MM.1S (cell line): ENCODE results near the gene COP1.

Experiments
- DNase-seq: peaks from one replicate; pipeline ENCODE4 v3.0.0-alpha.2; 2015
- H2AFZ ChIP-seq: fragments of 300-600 bp; sonication (generic); 2 replicates; pipeline ENCODE4 v1.6.0; 2016; ENCODE audit warnings: antibody characterized with exemption, low read length
- H3F3A ChIP-seq: fragments of 300-600 bp; sonication (generic); 2 replicates; pipeline ENCODE4 v1.6.1; 2016; ENCODE audit warnings: mild to moderate bottlenecking, antibody characterized with exemption, low read length, moderate library complexity, mixed read lengths; ENCODE audit not compliant: insufficient read depth
- H3K27ac ChIP-seq: fragments of 300-600 bp; sonication (generic); 2 replicates; pipeline ENCODE4 v1.5.1; 2016; ENCODE audit warnings: mild to moderate bottlenecking, low read length
- H3K27me3 ChIP-seq: fragments of 300-600 bp; sonication (generic); replicated peaks from 2 replicates; pipeline ENCODE4 v1.6.0; 2016; ENCODE audit warnings: low read length; ENCODE audit not compliant: insufficient read depth
- H3K36me3 ChIP-seq: fragments of 300-600 bp; sonication (generic); replicated peaks from 2 replicates; pipeline ENCODE4 v1.6.1; 2016; ENCODE audit warnings: mild to moderate bottlenecking, low read length, mixed read lengths; ENCODE audit not compliant: insufficient read depth
- H3K4me1 ChIP-seq: fragments of 300-600 bp; sonication (generic); 2 replicates; pipeline ENCODE4 v1.6.1; 2016; ENCODE audit warnings: low read length, mixed read lengths
- H3K4me2 ChIP-seq: fragments of 300-600 bp; sonication (generic); 2 replicates; pipeline ENCODE4 v1.6.0; 2016; ENCODE audit warnings: low read depth, low read length
- H3K4me3 ChIP-seq: fragments of 300-600 bp; sonication (generic); 2 replicates; pipeline ENCODE4 v1.5.1; 2016; ENCODE audit warnings: low read length, mixed read lengths
- H3K79me2 ChIP-seq: fragments of 300-600 bp; sonication (generic); 2 replicates; pipeline ENCODE4 v1.6.1; 2016; ENCODE audit warnings: mixed run types, low read length, mixed read lengths
- H3K9ac ChIP-seq: fragments of 300-600 bp; sonication (generic); 2 replicates; pipeline ENCODE4 v1.6.1; 2016; ENCODE audit warnings: low read length, mixed read lengths
- H3K9me2 ChIP-seq: fragments of 300-600 bp; sonication (generic); replicated peaks from 2 replicates; pipeline ENCODE4 v1.6.1; 2016; ENCODE audit warnings: mild to moderate bottlenecking, low read length, mixed read lengths; ENCODE audit not compliant: insufficient read depth
- H3K9me3 ChIP-seq: fragments of 300-600 bp; sonication (generic); replicated peaks from 2 replicates; pipeline ENCODE4 v1.6.1; 2016; ENCODE audit warnings: mild to moderate bottlenecking, low read length, mixed read lengths; ENCODE audit not compliant: insufficient read depth
- H4K20me1 ChIP-seq: fragments of 300-600 bp; sonication (generic); 2 replicates; pipeline ENCODE4 v1.6.1; 2016; ENCODE audit warnings: mild to moderate bottlenecking, low read length, moderate library complexity, mixed read lengths; ENCODE audit not compliant: insufficient read depth
- CTCF ChIP-seq: fragments of 300-600 bp; sonication (generic); IDR thresholded peaks from 2 replicates; pipeline ENCODE4 v1.5.1; 2016; ENCODE audit warnings: antibody characterized with exemption, low read length, mixed read lengths
- EZH2 ChIP-seq: fragments of 300-600 bp; sonication (generic); optimal IDR thresholded peaks from 2 replicates; pipeline ENCODE3; 2017; ENCODE audit warnings: low read depth, mild to moderate bottlenecking, antibody characterized with exemption, low read length, mixed read lengths
- EZH2phosphoT487 ChIP-seq: fragments of 300-600 bp; sonication (generic); IDR thresholded peaks from 2 replicates; pipeline ENCODE4 v1.6.1; 2018; ENCODE audit warnings: antibody characterized with exemption, low read length

The COP1 gene

GRCh38 chr1:176066709-176067108, 140.4 kb downstream of the COP1 start:
- Histone ChIP-seq H3K27ac (no peak overlapping the region), H3K27me3 (no peaks in the 10 kb centered on the region), H3K4me1 (no peaks in the 10 kb centered on the region), H3K36me3 (no peaks in the 10 kb centered on the region), H3K79me2 (no peaks in the 10 kb centered on the region), H3K9me2 (no peaks in the 10 kb centered on the region), H3F3A (no peaks in the 10 kb centered on the region), H3K9me3 (no peaks in the 10 kb centered on the region), H2AFZ (no peak overlapping the region), H4K20me1 (no peaks in the 10 kb centered on the region), H3K4me2 (no peak overlapping the region), H3K4me3 (no peak overlapping the region), H3K9ac (no peak overlapping the region)
- DNase-seq = no peak
- TF ChIP-seq CTCF (no peak), EZH2phosphoT487 (no peak), EZH2 (no peak)

GRCh38 chr1:176058686-176059085, 148.4 kb downstream of the COP1 start:
- no peak overlapping the region for H2AFZ ChIP-seq
- no peaks in the 10 kb centered on the region for H3K79me2 ChIP-seq
- H3K9ac ChIP-seq = no peak overlapping the region
- no peak overlapping the region for H3K4me2 ChIP-seq
- H3K36me3 ChIP-seq = no peaks in the 10 kb centered on the region
- no peaks in the 10 kb centered on the region for H3K27me3 ChIP-seq
- no peaks in the 10 kb centered on the region for H3K4me1 ChIP-seq
- no peaks in the 10 kb centered on the region for H3K9me2 ChIP-seq
- no peak overlapping the region for H3K4me3 ChIP-seq
- H3K9me3 ChIP-seq = no peaks in the 10 kb centered on the region
- TF ChIP-seq CTCF = no peak
- no peak for TF ChIP-seq EZH2
- TF ChIP-seq EZH2phosphoT487 = no peak
- no peak for DNase-seq
- no peak overlapping the region for H3K27ac ChIP-seq
- no peaks in the 10 kb centered on the region for H3F3A ChIP-seq
- H4K20me1 ChIP-seq = no peaks in the 10 kb centered on the region

GRCh38 chr1:176056312-176056711, 150.8 kb downstream of the COP1 start:
- DNase-seq = no peak
- Histone ChIP-seq H2AFZ (no peak overlapping the region), H3F3A (no peaks in the 10 kb centered on the region), H3K4me1 (no peaks in the 10 kb centered on the region), H3K9ac (no peak overlapping the region), H3K9me3 (no peaks in the 10 kb centered on the region), H3K4me3 (no peak overlapping the region), H3K27me3 (no peaks in the 10 kb centered on the region), H3K79me2 (no peaks in the 10 kb centered on the region), H3K36me3 (no peaks in the 10 kb centered on the region), H3K27ac (no peak overlapping the region), H3K9me2 (no peaks in the 10 kb centered on the region), H3K4me2 (no peak overlapping the region), H4K20me1 (no peaks in the 10 kb centered on the region)
- no peak for TF ChIP-seq EZH2phosphoT487
- TF ChIP-seq EZH2 = no peak
- no peak for TF ChIP-seq CTCF
